ENCODE measurements around the gene KRTAP10-7. TPM values are rescaled to one million over a fixed set of nuclear protein-coding genes. Genes with fewer than 3 reads are reported as not detected.
A peak's percentile ranks its signal among the peaks of the same experiment; 100 is the strongest.

KRTAP10-7 gene
- total and polyA plus RNA-seq, 2 of the 13 experiments (the other 11 are each of a cell fraction or from before 2014, with no cell fraction given), result not detected

DNA sequence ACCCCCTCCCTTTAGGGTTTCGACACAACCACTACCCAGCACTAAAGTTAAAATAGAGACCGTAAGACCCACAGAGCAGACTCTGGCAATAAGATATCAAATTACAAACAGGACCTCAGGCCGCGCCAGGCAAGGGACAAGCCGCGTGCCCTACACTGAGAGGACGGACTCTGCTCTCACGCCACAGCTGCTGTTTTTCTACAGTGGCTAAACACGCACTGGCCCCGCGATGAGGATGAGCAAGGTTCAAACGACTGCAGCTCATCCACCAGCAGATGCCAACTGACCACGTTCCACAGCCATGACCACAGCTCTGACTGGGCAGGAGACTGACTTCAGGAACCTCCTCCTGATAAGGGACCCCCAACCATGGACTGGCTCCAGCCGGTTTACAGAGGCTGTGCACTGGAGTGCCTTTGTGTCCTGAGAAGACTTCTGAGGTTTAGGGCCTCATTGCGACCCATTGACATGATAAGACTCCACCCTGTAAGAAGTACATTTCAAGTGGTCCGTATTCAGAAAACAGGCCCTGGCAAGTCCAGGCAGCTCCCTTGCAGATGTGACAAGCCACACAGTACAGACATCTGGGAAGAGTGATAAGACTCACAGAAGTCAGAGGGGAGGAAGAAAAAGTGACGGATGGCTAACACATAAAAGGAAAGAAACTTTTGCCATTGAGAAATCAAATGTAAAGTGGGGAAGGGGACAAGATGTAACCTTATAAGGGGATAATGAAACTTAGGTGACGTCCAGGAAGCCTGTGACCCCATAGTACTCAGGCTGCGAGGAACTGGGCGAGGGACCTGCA is 6.6 kb upstream of the KRTAP10-7 start (continued):
- TF ChIP-seq RNF219 (CRISPR knock-in tag; IDR thresholded peaks at IDR 0.05) (no peak), ZNF841 (CRISPR knock-in tag; IDR thresholded peaks at IDR 0.05; ENCODE audit: borderline replicate concordance) (no peak), REXO4 (CRISPR knock-in tag; IDR thresholded peaks at IDR 0.05; ENCODE audit: borderline replicate concordance) (no peak), ZNF510 (CRISPR knock-in tag; IDR thresholded peaks at IDR 0.05; ENCODE audit: low read depth) (no peak), MTF1 (CRISPR knock-in tag; IDR thresholded peaks at IDR 0.05) (no peak), MATR3 (CRISPR knock-in tag; IDR thresholded peaks at IDR 0.05) (no peak), SPEN (CRISPR knock-in tag; IDR thresholded peaks at IDR 0.05; ENCODE audit: low read depth) (peak; percentile 84), BCL6 (CRISPR knock-in tag; IDR thresholded peaks at IDR 0.05) (peak; percentile 51), HINFP (CRISPR knock-in tag; IDR thresholded peaks at IDR 0.05; ENCODE audit: low read depth) (peak; percentile 58; the same call in 1 of the 2 replicates), ZNF501 (CRISPR knock-in tag; IDR thresholded peaks at IDR 0.05) (peak; percentile 91), ZNF883 (CRISPR knock-in tag; IDR thresholded peaks at IDR 0.05; ENCODE audit: not compliant biosample characterization) (peak; percentile 55)
- TF ChIP-seq, protein P1, sequence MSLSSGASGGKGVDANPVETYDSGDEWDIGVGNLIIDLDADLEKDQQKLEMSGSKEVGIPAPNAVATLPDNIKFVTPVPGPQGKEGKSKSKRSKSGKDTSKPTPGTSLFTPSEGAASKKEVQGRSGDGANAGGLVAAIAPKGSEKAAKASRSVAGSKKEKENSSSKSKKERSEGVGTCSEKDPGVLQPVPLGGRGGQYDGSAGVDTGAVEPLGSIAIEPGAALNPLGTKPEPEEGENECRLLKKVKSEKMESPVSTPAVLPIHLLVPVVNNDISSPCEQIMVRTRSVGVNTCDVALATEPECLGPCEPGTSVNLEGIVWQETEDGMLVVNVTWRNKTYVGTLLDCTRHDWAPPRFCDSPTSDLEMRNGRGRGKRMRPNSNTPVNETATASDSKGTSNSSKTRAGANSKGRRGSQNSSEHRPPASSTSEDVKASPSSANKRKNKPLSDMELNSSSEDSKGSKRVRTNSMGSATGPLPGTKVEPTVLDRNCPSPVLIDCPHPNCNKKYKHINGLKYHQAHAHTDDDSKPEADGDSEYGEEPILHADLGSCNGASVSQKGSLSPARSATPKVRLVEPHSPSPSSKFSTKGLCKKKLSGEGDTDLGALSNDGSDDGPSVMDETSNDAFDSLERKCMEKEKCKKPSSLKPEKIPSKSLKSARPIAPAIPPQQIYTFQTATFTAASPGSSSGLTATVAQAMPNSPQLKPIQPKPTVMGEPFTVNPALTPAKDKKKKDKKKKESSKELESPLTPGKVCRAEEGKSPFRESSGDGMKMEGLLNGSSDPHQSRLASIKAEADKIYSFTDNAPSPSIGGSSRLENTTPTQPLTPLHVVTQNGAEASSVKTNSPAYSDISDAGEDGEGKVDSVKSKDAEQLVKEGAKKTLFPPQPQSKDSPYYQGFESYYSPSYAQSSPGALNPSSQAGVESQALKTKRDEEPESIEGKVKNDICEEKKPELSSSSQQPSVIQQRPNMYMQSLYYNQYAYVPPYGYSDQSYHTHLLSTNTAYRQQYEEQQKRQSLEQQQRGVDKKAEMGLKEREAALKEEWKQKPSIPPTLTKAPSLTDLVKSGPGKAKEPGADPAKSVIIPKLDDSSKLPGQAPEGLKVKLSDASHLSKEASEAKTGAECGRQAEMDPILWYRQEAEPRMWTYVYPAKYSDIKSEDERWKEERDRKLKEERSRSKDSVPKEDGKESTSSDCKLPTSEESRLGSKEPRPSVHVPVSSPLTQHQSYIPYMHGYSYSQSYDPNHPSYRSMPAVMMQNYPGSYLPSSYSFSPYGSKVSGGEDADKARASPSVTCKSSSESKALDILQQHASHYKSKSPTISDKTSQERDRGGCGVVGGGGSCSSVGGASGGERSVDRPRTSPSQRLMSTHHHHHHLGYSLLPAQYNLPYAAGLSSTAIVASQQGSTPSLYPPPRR (CRISPR knock-in tag; IDR thresholded peaks at IDR 0.05; ENCODE audit: borderline replicate concordance), result peak; percentile 81; the same call in 1 of the 2 replicates
- TF ChIP-seq, protein P2, sequence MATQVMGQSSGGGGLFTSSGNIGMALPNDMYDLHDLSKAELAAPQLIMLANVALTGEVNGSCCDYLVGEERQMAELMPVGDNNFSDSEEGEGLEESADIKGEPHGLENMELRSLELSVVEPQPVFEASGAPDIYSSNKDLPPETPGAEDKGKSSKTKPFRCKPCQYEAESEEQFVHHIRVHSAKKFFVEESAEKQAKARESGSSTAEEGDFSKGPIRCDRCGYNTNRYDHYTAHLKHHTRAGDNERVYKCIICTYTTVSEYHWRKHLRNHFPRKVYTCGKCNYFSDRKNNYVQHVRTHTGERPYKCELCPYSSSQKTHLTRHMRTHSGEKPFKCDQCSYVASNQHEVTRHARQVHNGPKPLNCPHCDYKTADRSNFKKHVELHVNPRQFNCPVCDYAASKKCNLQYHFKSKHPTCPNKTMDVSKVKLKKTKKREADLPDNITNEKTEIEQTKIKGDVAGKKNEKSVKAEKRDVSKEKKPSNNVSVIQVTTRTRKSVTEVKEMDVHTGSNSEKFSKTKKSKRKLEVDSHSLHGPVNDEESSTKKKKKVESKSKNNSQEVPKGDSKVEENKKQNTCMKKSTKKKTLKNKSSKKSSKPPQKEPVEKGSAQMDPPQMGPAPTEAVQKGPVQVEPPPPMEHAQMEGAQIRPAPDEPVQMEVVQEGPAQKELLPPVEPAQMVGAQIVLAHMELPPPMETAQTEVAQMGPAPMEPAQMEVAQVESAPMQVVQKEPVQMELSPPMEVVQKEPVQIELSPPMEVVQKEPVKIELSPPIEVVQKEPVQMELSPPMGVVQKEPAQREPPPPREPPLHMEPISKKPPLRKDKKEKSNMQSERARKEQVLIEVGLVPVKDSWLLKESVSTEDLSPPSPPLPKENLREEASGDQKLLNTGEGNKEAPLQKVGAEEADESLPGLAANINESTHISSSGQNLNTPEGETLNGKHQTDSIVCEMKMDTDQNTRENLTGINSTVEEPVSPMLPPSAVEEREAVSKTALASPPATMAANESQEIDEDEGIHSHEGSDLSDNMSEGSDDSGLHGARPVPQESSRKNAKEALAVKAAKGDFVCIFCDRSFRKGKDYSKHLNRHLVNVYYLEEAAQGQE (IDR thresholded peaks at IDR 0.05; ENCODE audit: borderline replicate concordance in 1 of 2, low read depth in 1 of 2, low read length in 2 of 2), result no peak

Measured in HepG2 (cell line).